ENCODE data around the gene HCN3. TPM values are rescaled to one million over a fixed set of nuclear protein-coding genes. Genes with fewer than 3 reads are reported as not detected.

HCN3 gene
- polyA plus RNA-seq, 1 of the 3 experiments (the other 2 are of a cell fraction): 9.7 TPM

GRCh38 chr1:155247667-155248553 is 29.4 kb upstream of the HCN3 start:
- Histone ChIP-seq H4K20me1 (ENCODE audit: insufficient read depth) (no peaks in the 10 kb centered on the region), H3K4me2 (no peak overlapping the region), H3K27me3 (ENCODE audit: insufficient read depth) (no peaks in the 10 kb centered on the region), H3K4me3 (ENCODE audit: low read depth in 2 of 2, low read length in 1 of 2) (no peak overlapping the region), H3K27ac (ENCODE audit: low read depth in 2 of 2, low read length in 1 of 2) (no peak overlapping the region), H3F3A (replicated peaks; ENCODE audit: insufficient read depth) (peaks cover 35% of the 10 kb centered on the region), H3K79me2 (ENCODE audit: insufficient read depth) (peaks cover 14% of the 10 kb centered on the region), H3K9ac (no peak overlapping the region), H3K4me1 (ENCODE audit: control insufficient read depth in 1 of 2, insufficient read depth in 2 of 2, low read depth in 1 of 2, low read length in 1 of 2) (peaks cover 0 to 13% of the 10 kb centered on the region in 2 experiments; a peak in 3 of 4 replicates), H3K9me3 (no peaks in the 10 kb centered on the region), H3K36me3 (replicated peaks in 1 of 2; ENCODE audit: control insufficient read depth in 1 of 2, insufficient read depth in 2 of 2, low read length in 1 of 2) (peaks cover 9 to 26% of the 10 kb centered on the region in 2 experiments), H2AFZ (ENCODE audit: low read depth) (no peak overlapping the region), H3K9me2 (no peaks in the 10 kb centered on the region)
- DNase-seq: no peak
- CTCF ChIA-PET: interaction anchor here (0.6 to 13.3 kb wide), 8 partner anchors 26 to 255 kb away, joined by 3 to 184 read pairs (median 5); partner anchors contain the start of gene RUSC1
- POLR2A ChIA-PET: no interaction called here
- no peak for TF ChIP-seq PBX3 (IDR thresholded peaks at IDR 0.05)
- TF ChIP-seq FOXM1 (IDR thresholded peaks at IDR 0.05; ENCODE audit: low read depth): no peak
- no peak for TF ChIP-seq RFX5 (IDR thresholded peaks at IDR 0.05; ENCODE audit: low read length)
- no peak for TF ChIP-seq EP300 (IDR thresholded peaks at IDR 0.05; ENCODE audit: borderline replicate concordance in 1 of 2, low read depth in 1 of 2, low read length in 1 of 2)
- TF ChIP-seq ZBTB33 (IDR thresholded peaks at IDR 0.05; ENCODE audit: borderline replicate concordance, low read depth): no peak
- no peak for TF ChIP-seq IRF3 (IDR thresholded peaks at IDR 0.05; ENCODE audit: low read depth, low read length)
- TF ChIP-seq RXRA (IDR thresholded peaks at IDR 0.05; ENCODE audit: borderline replicate concordance, low read depth): no peak
- TF ChIP-seq MAX (IDR thresholded peaks at IDR 0.05; ENCODE audit: low read depth): no peak
- no peak for TF ChIP-seq TCF12 (IDR thresholded peaks at IDR 0.05)
- no peak for TF ChIP-seq TEAD4 (IDR thresholded peaks at IDR 0.05; ENCODE audit: borderline replicate concordance, insufficient read depth)
- no peak for TF ChIP-seq JUND (IDR thresholded peaks at IDR 0.05)
- no peak for TF ChIP-seq EZH2phosphoT487 (IDR thresholded peaks at IDR 0.05; ENCODE audit: borderline replicate concordance, low read depth)
- no peak for TF ChIP-seq FOXJ3 (CRISPR knock-in tag; IDR thresholded peaks at IDR 0.05)
- 91% methylated on average over 26 of the region's 26 CpGs for WGBS (ENCODE audit: low lambda C conversion rate)
